Activated CD8-positive, alpha-beta memory T cell treated with anti-CD3 and anti-CD28 coated beads for 4 hours (primary cell): ENCODE data around the gene WNK2.

Experiments
- DNase-seq, 2 donors: peaks; one replicate each; pipeline ENCODE4 v3.0.0-alpha.2; 2020; ENCODE audit warnings: low read depth in 2 of 2

Gene WNK2

DNA sequence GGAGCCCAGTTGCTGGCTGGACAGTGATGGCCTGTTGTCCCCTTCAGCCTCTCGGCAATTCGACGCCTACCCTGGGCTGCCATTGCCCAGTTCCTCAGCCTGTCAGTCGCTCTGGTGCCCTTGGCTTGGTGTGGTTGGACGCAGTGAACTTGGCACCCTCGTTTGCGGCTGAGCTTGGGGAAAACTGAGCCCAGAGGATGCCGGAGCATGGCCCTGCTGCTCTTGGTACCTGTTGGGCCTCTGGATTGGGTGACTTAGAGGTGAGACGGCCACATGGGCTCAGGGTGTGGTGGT lies 16.5 kb downstream of the WNK2 start:
- no peak for DNase-seq

DNA sequence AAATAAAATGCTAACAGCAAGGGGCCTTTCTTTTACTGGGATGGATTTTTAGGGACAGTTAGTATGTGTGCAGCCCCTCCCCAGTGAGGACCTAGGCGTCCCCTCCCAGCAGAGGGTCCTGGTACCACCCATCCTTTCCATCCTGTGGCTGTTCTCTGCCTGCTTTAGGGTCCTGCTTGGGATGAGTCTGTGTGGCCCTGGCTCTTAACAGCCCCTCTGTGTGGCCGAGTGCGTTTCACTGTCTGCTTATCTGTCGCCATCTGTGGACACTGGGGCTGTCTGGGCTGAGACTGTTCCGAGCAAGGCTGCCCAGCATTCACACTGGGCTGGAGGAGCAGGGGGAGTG lies 17.0 kb downstream of the WNK2 start:
- no peak for DNase-seq

DNA sequence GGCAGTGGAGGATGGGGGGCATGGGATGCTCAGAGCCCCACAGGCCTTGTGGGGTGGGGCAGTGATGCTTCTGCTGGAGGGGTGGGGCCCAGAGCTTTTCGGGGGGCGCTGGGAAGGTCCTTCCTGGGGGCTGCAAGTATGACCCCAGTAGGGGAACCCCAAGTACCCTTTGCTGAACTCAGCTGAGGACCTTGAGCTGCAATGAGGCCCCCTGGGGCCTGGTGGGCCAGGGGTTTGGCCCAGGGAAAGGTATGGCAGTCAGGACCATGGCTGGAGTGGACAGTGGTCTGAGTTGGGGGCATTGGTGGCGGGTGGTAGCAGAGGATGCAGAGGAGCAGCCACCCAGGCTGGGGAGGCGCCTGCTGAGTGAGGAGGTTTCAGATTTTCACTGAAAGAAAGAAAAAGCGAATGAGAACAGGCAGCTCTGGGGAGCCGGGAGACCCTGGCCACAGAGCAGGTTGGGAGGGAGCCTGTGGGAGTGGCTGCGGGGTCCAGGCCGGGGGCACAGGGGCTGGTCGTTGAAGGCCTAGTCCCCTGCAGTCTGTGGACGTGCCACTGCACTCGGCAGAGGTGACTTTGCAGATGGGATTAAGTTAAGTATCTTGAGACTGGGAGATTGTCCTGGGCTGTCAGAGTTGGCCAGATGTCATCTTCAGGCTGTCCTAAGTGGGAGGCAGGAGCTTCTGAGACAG lies 19.2 kb downstream of the WNK2 start:
- no peak for DNase-seq

- no peak for DNase-seq
Observed at GRCh38 chr9:93203718-93204469, 20.0 kb downstream of the WNK2 start.

GRCh38 chr9:93204470-93205043 lies 20.6 kb downstream of the WNK2 start:
- DNase-seq: no peak

DNA sequence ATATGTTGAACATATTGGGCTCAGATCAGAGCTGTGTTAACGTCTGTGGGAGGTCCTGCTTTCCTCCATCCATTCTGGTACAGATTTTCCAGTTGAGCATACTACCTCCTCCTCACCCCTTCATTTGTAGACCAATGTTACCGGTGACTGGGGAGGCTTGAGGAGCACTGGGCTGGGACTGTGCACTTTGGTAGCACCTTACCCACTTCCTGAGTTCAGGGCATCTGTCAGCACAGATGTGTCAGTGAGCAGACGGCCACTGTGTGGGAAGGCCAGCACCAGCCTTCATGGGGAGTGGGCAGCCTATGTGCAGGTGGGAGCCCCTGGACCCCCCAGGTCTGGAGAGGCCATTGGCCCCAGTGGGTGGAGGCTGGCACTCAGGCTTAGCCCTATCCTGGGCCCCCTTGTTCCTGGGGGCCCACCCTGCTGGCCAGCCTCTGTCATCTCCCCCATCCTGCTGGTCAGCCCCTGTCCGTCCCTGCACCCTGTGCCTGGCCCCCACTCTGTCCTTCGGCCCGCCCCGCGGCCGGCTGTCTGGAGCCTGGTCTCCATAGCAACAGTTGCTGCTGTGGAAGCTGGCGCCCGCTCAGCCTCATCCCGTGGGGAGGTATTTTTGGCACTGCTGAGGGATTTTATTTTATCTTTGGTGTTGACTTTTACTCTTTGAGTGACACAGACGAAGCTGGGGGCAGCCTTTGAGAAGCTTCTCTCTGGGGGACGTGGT lies 21.3 kb downstream of the WNK2 start:
- no peak for DNase-seq

DNA sequence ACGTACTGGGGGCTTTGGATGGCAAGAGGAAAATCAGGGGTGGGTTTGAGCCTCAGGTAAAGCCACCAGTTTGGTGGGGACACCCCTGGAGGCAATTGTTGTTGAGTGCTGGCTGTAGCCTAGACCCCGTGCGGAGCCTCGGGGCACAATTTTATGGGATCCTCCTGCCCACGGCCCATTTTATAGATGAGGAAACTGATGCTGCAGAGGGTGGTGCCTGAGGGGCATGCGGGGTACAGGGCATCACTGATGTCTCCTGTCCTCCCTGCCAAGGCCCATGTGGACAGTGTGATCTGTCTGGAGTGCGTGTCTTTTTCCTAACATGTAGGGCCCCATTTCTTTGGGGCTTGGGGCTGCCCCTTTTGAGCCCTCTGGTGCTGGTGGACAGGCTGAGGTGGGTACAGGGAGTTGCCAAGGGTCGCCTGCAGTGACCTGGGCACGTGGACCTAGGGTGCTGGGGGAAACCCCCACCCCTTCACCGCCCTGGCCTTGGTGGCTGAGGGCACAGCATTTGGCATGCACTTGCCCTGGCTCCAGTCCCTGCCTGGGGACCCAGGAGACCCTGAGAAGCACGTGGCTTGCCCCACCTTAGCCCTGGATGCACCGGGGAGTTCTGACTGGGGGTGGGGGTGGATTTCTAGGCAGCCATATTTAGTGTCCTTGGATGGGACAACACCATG lies 22.1 kb downstream of the WNK2 start:
- no peak for DNase-seq

DNA sequence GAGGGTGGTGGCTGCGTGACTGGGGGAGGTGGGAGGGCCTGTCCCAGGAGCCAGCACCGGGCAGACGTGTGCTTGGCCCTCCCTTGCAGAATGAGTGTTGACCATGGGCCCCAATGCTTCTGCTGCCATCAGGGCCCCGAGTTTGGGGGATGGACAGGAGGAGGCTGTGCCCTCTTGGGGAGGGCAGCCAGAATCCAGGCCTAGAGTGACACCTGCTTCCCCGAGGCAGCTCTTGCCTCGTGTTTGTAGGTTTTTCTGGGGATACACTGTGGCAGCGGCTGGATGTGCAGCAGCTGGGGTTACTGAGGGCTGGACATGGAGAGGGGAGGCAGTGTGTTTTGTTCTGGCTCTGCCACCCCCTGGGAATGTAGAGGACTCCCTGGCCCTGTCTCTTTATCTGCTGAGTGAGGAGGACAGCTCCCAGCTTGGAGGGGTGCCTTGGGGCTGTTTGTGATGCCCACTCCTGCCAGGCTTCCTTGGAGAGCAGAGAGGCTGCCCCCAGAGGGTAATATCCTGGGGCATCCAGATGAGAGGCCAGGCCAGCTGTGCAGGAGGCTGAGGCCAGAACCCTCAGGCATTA lies 22.7 kb downstream of the WNK2 start:
- no peak for DNase-seq

GRCh38 chr9:93207326-93207814 lies 23.4 kb downstream of the WNK2 start:
- DNase-seq: no peak

DNA sequence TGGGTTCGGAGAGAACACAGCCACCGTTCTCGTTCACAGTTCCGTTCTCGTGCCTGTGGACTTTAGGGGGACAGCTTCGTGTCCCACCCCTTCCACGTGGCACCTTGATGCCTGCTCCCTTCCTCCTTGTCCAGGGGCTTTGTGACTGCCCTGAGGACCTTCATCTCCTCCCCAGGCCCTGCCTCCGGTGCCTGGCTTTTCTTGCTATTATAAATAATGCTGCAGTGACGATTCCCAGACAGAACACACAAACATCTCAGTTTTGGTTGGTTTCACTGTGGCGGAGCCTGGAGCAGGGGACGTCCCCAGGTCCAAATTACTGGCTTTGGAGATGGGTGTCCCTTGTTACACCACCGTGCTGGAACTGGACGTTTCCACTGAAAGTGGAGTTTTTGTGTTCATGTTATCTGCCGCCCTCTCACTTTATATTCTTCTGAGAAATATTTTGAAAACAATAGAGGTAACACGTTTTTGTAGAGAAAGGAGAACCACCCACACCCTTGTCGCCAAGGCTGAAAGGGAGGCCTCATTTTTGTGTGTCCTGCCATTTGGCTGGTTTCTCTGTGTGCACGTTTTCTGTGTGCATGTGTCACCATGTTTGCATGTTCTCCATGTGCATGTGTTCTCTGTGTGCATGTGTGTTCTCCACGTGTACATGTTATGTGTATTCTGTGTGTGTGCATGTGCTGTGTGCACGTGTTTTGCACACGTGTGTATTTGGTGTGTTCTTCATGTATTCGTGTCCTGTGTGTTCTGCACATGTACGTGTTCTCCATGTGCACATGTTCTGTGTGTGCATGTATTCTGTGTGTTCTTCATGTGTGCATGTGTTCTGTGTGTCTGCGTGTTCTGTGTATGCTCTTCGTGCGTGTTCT lies 24.2 kb downstream of the WNK2 start:
- DNase-seq: no peak

GRCh38 chr9:93209097-93209496 lies 25.2 kb downstream of the WNK2 start:
- DNase-seq: no peak

DNA sequence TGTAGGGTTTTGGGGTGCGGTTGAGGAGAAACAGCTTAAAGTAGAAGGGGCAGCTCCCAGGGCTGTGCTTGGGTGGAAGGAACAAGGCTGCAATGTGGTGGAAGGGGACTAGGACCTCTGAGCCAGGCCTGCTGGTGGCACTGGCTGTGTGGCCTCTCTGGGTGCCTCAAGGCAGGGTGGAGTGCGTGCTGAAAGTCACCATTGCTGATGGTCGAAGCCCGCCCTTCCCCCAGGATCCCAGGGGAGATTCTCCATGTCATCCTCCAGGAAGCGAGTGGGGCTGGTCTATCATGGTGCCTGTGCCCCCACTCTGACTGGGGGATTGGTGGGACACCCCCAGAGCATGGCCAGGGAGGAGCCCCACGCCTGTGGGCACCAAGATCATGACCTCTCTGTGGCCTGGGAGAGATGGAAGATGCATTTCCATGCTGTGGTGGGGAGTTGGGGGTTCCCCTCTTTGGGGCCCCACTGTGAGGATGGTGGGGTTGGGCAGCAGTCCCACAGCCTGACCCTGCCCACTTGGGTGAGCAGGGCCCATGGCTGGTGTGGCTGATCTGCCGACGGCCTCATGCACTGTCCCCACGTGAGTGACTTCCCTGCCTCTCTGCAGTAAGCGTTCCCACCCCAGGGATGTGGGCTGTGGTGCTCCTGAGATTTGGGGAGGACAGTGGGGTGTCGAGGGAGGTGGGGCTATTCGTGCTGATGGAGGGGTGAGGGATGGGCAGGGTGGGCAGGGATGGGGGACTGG lies 25.8 kb downstream of the WNK2 start:
- no peak for DNase-seq

DNA sequence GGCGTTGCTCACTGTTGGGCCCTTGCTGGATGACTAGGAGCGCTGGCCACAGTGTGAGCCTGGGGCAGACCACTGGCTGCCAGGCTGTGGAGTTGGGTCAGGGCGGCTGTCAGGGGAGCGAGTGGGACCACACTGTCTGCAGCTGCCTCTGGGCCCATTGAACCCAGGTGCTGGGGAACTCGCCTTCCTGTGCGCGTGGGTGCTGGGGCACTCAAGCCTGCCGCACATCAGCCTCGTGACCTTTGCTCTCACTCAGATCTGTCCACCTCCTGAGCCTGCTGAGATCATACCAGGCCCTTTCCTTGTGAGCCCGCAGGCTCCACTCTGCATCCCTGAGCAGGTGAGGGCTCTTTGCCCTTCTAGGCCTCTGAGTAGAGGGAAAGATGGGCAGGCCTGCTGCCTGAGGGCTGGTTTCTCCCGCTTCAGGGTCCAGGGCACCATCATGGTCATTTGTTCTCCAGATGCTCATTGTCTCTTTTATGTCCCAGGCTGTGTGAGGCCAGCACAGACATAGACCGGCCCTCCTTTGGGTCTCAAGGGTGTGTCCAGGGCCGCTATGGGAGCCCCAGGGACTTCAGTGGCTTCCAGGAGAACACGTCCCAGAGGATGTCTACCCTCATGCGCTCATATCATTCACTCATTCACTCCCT lies 26.5 kb downstream of the WNK2 start:
- no peak for DNase-seq

DNA sequence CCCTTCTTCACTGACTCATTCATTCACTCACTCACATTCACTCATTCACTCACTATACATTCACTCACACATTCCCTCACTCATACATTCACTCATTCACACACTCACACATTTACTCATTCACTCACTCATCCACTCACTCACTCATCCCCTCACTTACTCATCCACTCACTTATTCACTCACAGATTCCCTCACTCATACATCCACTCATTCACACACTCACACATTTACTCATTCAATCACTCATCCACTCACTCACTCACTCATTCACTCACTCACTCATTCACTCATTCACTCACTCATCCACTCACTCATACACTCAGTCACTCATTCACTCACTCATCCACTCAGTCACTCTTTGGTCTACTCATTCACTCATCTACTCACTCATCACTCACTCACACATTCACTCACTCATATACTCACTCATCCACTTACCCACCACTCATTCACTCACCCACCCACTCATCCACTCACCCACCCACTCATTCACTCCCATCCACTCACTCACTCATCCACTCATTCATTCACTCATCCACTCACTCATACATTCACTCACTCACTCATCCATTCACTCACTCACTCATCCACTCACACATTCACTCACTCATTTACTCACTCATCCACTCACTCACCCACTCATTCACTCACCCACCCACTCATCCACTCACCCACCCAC lies 27.2 kb downstream of the WNK2 start:
- DNase-seq: no peak

GRCh38 chr9:93211654-93212001 lies 27.7 kb downstream of the WNK2 start:
- DNase-seq: no peak

- DNase-seq: no peak
Observed at GRCh38 chr9:93212409-93212808, 28.5 kb downstream of the WNK2 start.

GRCh38 chr9:93216073-93216365 lies 32.1 kb downstream of the WNK2 start:
- DNase-seq: no peak

GRCh38 chr9:93217706-93218105 lies 33.8 kb downstream of the WNK2 start:
- DNase-seq: no peak

DNA sequence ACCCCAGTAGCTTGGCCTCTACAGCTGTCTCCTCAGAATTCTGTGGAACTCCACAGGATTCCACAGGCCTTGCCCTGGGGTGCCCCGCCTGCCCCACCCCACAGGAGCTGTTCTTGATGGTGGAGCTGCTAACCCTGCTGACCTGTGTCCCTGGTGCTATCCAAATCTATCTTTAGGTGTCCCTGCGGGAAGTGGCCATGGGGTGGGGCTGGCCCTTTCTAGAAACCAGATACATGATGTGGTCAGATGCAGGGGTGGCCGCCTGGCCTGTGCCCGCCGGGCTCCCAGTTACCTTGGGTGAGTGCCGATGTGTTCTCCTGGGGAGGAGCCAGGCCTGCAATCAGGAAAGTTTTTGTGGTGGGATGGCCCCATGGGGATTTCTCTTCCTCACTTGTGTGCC lies 34.2 kb downstream of the WNK2 start:
- no peak for DNase-seq
